GM12873 (cell line): ENCODE measurements around the gene SLC45A3.

Experiments
- CTCF ChIP-seq: IDR thresholded peaks from 2 replicates; pipeline ENCODE4 v1.5.1; 2012; ENCODE audit warnings: low read depth, mild to moderate bottlenecking, moderate library complexity, low read length, control low read depth; ENCODE audit not compliant: insufficient read depth; ENCODE audit errors: missing control alignments

SLC45A3 gene

DNA sequence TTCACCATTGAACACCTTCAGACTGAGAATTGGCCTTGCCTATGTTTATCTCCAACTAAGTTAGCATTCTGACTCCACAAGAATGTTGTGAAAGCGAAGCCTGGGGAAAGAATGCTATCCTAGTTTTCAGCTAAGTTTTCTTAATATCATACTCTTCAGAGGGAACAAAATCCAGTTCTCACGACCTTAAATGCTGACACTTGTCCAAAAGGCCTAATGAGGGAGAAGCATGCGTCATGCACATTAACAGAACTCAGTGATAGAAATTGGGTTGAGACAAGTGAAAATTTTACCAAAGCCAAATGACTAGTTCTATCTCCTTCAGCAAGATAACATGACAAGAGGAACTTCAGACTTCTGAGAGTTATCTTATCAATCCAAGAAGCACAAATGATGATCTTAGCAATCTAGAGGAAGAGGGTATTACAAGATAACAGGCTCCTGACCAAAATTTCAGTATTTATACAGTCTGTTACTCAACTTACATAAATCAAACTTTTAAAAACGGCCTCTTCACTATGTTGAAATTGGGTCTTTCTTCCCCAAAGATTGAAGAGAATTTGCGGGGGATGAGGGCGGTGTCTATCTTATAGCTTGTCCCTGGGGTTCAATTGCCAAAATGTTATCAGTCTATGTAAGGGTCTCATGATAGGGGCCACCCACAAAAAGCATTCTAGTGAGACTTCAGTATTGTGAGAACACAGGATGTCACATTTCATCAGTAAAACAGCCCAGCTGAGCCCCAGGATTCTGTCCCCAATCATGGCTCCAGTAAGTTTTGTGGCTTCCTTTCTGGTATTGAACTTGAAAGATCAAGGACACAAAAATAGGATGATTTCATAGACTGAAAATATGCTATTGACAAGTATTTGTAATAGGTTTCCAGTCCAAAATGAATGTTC lies 26.5 kb upstream of the SLC45A3 start:
- no peak for TF ChIP-seq CTCF

- no peak for TF ChIP-seq CTCF
Observed at GRCh38 chr1:205704903-205705302, 24.6 kb upstream of the SLC45A3 start.

- TF ChIP-seq CTCF = no peak
Observed at GRCh38 chr1:205703072-205703471, 22.8 kb upstream of the SLC45A3 start.

DNA sequence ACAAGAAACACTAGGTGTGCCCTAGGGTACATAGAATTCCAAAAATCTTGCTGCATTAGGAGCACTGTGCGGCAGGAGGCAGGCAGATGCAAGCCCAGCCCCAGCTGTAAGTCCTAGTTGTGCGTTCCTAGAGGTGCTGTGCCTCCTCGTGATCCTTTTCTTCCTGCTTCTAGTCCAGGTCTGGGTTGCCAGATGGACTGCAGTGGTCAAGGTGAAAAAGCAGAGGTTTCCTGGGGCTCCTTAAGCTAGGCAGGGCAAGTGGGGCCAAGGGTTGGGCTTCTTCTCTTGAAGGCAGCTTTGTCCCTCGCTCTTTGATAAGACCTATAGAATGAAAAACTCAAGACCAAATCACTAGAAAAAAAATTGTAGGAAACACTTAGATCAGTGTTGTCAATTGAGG lies 21.6 kb upstream of the SLC45A3 start:
- no peak for TF ChIP-seq CTCF

GRCh38 chr1:205701420-205701819 lies 21.1 kb upstream of the SLC45A3 start:
- no peak for TF ChIP-seq CTCF

- TF ChIP-seq CTCF = no peak
Observed at GRCh38 chr1:205700865-205701401, 20.6 kb upstream of the SLC45A3 start.

- no peak for TF ChIP-seq CTCF
Observed at GRCh38 chr1:205699416-205699815, 19.1 kb upstream of the SLC45A3 start.
